ENCODE measurements around the gene ZNF821.
"Not testable (repeated sequence)": the region's sequence is repeated elsewhere in the genome, so short reads cannot be mapped to it uniquely, and the experiment has no call there.

Gene ZNF821

GRCh38 chr16:71869089-71869488 lies 14.9 kb downstream of the ZNF821 start:
- no peak overlapping the region for H3K27ac ChIP-seq
- no peak for DNase-seq (ENCODE audit: low spot score)
- no peak for TF ChIP-seq CTCF (conservative IDR thresholded peaks at IDR 0.05; ENCODE audit: low read depth)
- CTCF ChIA-PET = no interaction called here
- POLR2A ChIA-PET (ENCODE audit: low non-redundant PET) = no interaction called here

GRCh38 chr16:71867939-71868338 lies 16.0 kb downstream of the ZNF821 start:
- H3K27ac ChIP-seq = no peak overlapping the region
- DNase-seq (ENCODE audit: low spot score) = no peak
- TF ChIP-seq CTCF (conservative IDR thresholded peaks at IDR 0.05; ENCODE audit: low read depth) = no peak
- CTCF ChIA-PET = interaction anchor here (0.6 kb wide), 1 partner anchor 213 kb away, joined by 4 read pairs; no protein-coding TSS in a partner anchor
- POLR2A ChIA-PET (ENCODE audit: low non-redundant PET) = no interaction called here

- POLR2A ChIA-PET (ENCODE audit: low non-redundant PET); CTCF ChIA-PET; DNase-seq (ENCODE audit: low spot score); H3K27ac ChIP-seq: not testable (repeated sequence)
These were observed 16.8 kb downstream of the ZNF821 start for GRCh38 chr16:71867175-71867574.

- no peak for DNase-seq (ENCODE audit: low spot score)
- ChIA-PET CTCF (no interaction called here), POLR2A (ENCODE audit: low non-redundant PET) (no interaction called here)
- no peak overlapping the region for H3K27ac ChIP-seq
- TF ChIP-seq CTCF (conservative IDR thresholded peaks at IDR 0.05; ENCODE audit: low read depth) = no peak
These were observed 18.7 kb downstream of the ZNF821 start for GRCh38 chr16:71865173-71865863.

GRCh38 chr16:71863995-71864394 lies 20.0 kb downstream of the ZNF821 start:
- no peak for TF ChIP-seq CTCF (conservative IDR thresholded peaks at IDR 0.05; ENCODE audit: low read depth)
- no peak overlapping the region for H3K27ac ChIP-seq
- DNase-seq (ENCODE audit: low spot score) = no peak
- ChIA-PET CTCF (interaction anchor here (0.6 to 1.6 kb wide), 2 partner anchors 19 to 336 kb away, joined by 3 read pairs; no protein-coding TSS in a partner anchor), POLR2A (ENCODE audit: low non-redundant PET) (no interaction called here)

- no peak for TF ChIP-seq CTCF (conservative IDR thresholded peaks at IDR 0.05; ENCODE audit: low read depth)
- ChIA-PET CTCF (no interaction called here), POLR2A (ENCODE audit: low non-redundant PET) (no interaction called here)
- DNase-seq (ENCODE audit: low spot score) = no peak
- no peak overlapping the region; the same call in 1 of the 2 replicates for H3K27ac ChIP-seq
These were observed 24.0 kb downstream of the ZNF821 start for GRCh38 chr16:71859762-71860521.
